Transverse colon (tissue), 4 donors: ENCODE measurements around the gene GPATCH11.

Source experiments
- POLR2AphosphoS5 ChIP-seq, 3 donors: sonication (generic); formaldehyde crosslinking; IDR thresholded peaks; one replicate each; pipeline ENCODE4 v1.6.1; 2016; ENCODE audit warnings: antibody characterized with exemption in 3 of 3
- TF ChIP-seq, protein P1 (sequence below), 5 experiments: fragments of 200-600 bp in 3 of 5; fragments of 450-650 bp in 2 of 5; sonication (generic) in 3 of 5; IDR thresholded peaks; 1 replicate in 2 of 5; 2 replicates in 3 of 5; pipeline ENCODE4 v1.5.1; 2016 to 2017; ENCODE audit warnings: antibody characterized with exemption in 5 of 5, inconsistent platforms in 3 of 5, mild to moderate bottlenecking in 2 of 5, moderate library complexity in 1 of 5

DNA sequence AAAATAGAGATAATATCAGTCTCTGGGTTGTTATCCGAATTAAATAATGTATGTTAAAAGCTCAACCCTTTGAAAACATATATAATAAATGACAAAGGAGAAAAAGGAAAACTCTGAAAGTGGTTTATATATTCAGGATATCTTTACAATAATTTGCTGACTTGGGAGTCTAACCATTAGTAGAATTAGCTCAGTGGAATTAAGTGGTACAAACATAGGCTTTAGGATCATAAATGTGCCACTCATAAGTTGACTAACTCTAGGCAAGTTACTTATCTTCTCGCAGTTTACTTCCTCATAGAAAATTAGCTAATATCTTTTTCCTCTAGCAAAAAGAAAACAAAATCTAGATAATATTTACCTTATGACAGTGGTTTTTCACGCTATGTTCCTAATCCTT is 44.7 kb upstream of the GPATCH11 start:
- TF ChIP-seq, protein P1, sequence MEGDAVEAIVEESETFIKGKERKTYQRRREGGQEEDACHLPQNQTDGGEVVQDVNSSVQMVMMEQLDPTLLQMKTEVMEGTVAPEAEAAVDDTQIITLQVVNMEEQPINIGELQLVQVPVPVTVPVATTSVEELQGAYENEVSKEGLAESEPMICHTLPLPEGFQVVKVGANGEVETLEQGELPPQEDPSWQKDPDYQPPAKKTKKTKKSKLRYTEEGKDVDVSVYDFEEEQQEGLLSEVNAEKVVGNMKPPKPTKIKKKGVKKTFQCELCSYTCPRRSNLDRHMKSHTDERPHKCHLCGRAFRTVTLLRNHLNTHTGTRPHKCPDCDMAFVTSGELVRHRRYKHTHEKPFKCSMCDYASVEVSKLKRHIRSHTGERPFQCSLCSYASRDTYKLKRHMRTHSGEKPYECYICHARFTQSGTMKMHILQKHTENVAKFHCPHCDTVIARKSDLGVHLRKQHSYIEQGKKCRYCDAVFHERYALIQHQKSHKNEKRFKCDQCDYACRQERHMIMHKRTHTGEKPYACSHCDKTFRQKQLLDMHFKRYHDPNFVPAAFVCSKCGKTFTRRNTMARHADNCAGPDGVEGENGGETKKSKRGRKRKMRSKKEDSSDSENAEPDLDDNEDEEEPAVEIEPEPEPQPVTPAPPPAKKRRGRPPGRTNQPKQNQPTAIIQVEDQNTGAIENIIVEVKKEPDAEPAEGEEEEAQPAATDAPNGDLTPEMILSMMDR (IDR thresholded peaks at IDR 0.05), result no peak
- no peak for TF ChIP-seq POLR2AphosphoS5 (IDR thresholded peaks at IDR 0.05)
